ENCODE data around the gene PRKN. TPM values are rescaled to one million over a fixed set of nuclear protein-coding genes. Genes with fewer than 3 reads are reported as not detected.

PRKN gene
- total and polyA plus RNA-seq, 9 of the 15 experiments (the other 6 are each of a cell fraction or from before 2014, with no cell fraction given), result 0.03 to 0.96 (median 0.15) TPM; not detected in 2

GRCh38 chr6:162700966-162701365 lies 26.6 kb downstream of the PRKN start:
- Histone ChIP-seq H3K9me3 (replicated peaks; ENCODE audit: control insufficient read depth, insufficient read depth, low read depth, low read length) (no peaks in the 10 kb centered on the region), H3K36me3 (ENCODE audit: control insufficient read depth, insufficient read depth, low read length) (no peaks in the 10 kb centered on the region), H3K9ac (ENCODE audit: insufficient read depth in 1 of 2, low read depth in 2 of 2, low read length in 2 of 2) (no peak overlapping the region), H3K79me2 (ENCODE audit: control insufficient read depth, insufficient read depth, low read length) (no peaks in the 10 kb centered on the region), H3K27ac (ENCODE audit: extremely low read depth, low read depth, low read length) (no peak overlapping the region), H3K4me2 (ENCODE audit: insufficient read depth, low read length) (no peak overlapping the region), H2AFZ (ENCODE audit: low read depth, low read length) (no peak overlapping the region), H3K9me1 (ENCODE audit: control insufficient read depth, insufficient read depth, low read length) (no peaks in the 10 kb centered on the region), H3K4me1 (replicated peaks in 1 of 2; ENCODE audit: control insufficient read depth in 2 of 2, insufficient read depth in 2 of 2, low read length in 2 of 2) (no peaks in the 10 kb centered on the region), H4K20me1 (replicated peaks; ENCODE audit: control insufficient read depth, insufficient read depth, low read length) (no peaks in the 10 kb centered on the region), H3K4me3 (no peak overlapping the region), H3K27me3 (ENCODE audit: control insufficient read depth in 2 of 2, insufficient read depth in 2 of 2, low read length in 2 of 2) (no peaks in the 10 kb centered on the region)
- ChIA-PET POLR2A (no interaction called here), CTCF (ENCODE audit: low intra/inter-chr PET ratio) (no interaction called here)
- in situ Hi-C loops (cut with MboI) (no loop called here), intact Hi-C loops (cut with micrococcal nuclease) (no loop called here)
- FAIRE-seq, result no peak
- DNase-seq (ENCODE audit: extremely low read depth in 1 of 4, low spot score in 3 of 4), result no peak
- TF ChIP-seq ETV1 (tag; conservative IDR thresholded peaks at IDR 0.05; ENCODE audit: low read depth) (no peak), HSF4 (CRISPR knock-in tag; IDR thresholded peaks at IDR 0.05; ENCODE audit: borderline replicate concordance) (no peak), PPARD (CRISPR knock-in tag; IDR thresholded peaks at IDR 0.05) (no peak), HNRNPLL (IDR thresholded peaks at IDR 0.05; ENCODE audit: low read depth, low read length, poor library complexity, severe bottlenecking) (no peak), TOE1 (IDR thresholded peaks at IDR 0.05; ENCODE audit: borderline replicate concordance) (no peak), TOE1 (CRISPR knock-in tag; IDR thresholded peaks at IDR 0.05; ENCODE audit: borderline replicate concordance, low read depth) (no peak), FIP1L1 (IDR thresholded peaks at IDR 0.05; ENCODE audit: low read depth, low read length, poor library complexity, severe bottlenecking) (no peak), NCOA6 (IDR thresholded peaks at IDR 0.05) (no peak), POU5F1 (IDR thresholded peaks at IDR 0.05; ENCODE audit: borderline replicate concordance, low read depth, low read length, partially characterized antibody) (no peak), CBX3 (IDR thresholded peaks at IDR 0.05; ENCODE audit: borderline replicate concordance in 1 of 2, low read length in 2 of 2) (no peak), HIVEP1 (CRISPR knock-in tag; IDR thresholded peaks at IDR 0.05) (no peak), ZNF263 (CRISPR knock-in tag; IDR thresholded peaks at IDR 0.05; ENCODE audit: borderline replicate concordance) (no peak), NR2F6 (CRISPR knock-in tag; IDR thresholded peaks at IDR 0.05) (no peak)
- TF ChIP-seq, protein P1, sequence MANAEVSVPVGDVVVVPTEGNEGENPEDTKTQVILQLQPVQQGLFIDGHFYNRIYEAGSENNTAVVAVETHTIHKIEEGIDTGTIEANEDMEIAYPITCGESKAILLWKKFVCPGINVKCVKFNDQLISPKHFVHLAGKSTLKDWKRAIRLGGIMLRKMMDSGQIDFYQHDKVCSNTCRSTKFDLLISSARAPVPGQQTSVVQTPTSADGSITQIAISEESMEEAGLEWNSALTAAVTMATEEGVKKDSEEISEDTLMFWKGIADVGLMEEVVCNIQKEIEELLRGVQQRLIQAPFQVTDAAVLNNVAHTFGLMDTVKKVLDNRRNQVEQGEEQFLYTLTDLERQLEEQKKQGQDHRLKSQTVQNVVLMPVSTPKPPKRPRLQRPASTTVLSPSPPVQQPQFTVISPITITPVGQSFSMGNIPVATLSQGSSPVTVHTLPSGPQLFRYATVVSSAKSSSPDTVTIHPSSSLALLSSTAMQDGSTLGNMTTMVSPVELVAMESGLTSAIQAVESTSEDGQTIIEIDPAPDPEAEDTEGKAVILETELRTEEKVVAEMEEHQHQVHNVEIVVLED (CRISPR knock-in tag; IDR thresholded peaks at IDR 0.05), result no peak
- TF ChIP-seq, protein P2, sequence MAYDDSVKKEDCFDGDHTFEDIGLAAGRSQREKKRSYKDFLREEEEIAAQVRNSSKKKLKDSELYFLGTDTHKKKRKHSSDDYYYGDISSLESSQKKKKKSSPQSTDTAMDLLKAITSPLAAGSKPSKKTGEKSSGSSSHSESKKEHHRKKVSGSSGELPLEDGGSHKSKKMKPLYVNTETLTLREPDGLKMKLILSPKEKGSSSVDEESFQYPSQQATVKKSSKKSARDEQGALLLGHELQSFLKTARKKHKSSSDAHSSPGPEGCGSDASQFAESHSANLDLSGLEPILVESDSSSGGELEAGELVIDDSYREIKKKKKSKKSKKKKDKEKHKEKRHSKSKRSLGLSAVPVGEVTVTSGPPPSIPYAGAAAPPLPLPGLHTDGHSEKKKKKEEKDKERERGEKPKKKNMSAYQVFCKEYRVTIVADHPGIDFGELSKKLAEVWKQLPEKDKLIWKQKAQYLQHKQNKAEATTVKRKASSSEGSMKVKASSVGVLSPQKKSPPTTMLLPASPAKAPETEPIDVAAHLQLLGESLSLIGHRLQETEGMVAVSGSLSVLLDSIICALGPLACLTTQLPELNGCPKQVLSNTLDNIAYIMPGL (CRISPR knock-in tag; IDR thresholded peaks at IDR 0.05), result no peak
- no peak for ATAC-seq
- 0% methylated on average over 3 of the region's 3 CpGs for WGBS (ENCODE audit: insufficient coverage, low coverage, missing lambda C conversion rate)
- no TSS peak for BruUV-seq (replicated peaks)
